ENCODE results near the gene THUMPD1.
"Not testable (repeated sequence)": the region's sequence is repeated elsewhere in the genome, so short reads cannot be mapped to it uniquely, and the experiment has no call there.

THUMPD1 gene

GRCh38 chr16:20741554-20742285 is at the start of gene THUMPD1:
THUMPD1 (minus strand) TSS chr16:20741818; CDS start chr16:20741739, 79 bp downstream.
- DNase-seq = peak; percentile 84

- no peak for DNase-seq
These were observed 47.5 kb upstream of the THUMPD1 start for GRCh38 chr16:20789130-20789529.

DNA sequence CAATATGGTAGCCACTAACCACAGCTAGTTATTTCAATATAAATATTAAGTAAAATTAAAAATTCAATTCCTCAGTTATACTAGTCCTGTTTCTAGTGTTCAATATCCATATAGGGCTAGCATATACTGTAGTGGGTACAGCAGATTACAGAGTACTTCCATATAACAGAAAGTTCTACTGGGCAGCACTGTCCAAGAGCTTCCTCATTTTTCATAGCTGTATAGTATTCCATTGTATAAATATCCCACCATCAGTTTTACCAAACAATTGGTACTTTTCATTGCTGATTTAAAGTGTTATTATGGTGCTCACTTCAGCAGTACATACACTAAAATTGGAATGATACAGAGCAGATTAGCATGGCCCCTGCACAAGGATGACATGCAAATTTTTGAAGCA is 42.6 kb upstream of the THUMPD1 start:
- no peak for DNase-seq

- no peak for DNase-seq
These were observed 40.9 kb upstream of the THUMPD1 start for GRCh38 chr16:20782470-20782869.

GRCh38 chr16:20781697-20782096 is 40.1 kb upstream of the THUMPD1 start:
- no peak for DNase-seq

DNA sequence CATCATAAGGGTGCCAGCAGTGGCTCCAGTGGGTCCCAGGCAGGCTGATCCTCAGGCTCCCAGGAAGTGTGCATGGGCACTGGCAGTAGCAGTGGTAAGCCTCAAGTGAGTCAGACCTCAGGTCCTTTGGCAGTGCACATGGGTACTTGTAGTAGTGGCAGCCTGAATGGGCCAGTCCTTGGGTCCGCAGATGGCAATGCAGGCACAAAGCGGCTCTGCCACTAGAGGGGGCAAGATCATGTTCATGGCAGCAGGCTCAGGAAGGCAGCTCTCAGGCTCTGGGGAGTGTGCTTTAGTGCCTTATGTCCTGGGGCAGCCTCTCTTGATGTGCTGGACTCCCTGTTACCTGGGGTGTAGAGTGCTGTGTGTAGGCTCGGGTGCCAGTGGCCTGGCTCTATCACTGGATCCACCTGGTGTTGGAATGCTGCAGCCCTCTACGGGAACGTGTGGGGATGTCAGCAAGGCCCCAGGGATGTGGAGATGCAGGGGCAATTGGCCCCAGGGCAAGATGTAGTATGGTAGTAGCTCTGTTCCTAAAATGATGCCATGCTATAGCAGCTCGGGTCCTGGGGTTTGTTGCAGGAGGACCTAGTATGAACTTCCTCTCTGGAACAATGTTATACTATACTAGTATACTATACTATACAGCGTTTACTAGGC is 33.2 kb upstream of the THUMPD1 start:
- DNase-seq = peak; percentile 46

DNA sequence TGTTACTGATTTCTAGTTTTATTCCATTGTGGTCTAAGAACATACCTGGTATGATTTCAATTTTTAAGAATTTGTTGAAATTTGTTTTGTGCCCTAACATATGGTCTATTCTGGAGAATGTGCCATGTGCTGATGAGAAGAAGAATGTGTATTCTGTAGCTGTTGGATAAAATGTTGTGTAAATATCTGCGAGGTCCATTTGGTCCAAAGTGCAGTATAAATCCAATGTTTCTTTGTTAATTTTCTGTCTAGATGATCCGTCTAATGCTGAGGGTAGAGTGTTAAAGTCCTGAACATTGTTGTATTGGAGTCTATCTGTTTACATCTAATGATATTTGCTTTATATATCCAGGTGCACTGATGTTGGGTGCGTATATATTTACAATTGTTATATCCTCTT is 32.1 kb upstream of the THUMPD1 start:
- DNase-seq = no peak

DNA sequence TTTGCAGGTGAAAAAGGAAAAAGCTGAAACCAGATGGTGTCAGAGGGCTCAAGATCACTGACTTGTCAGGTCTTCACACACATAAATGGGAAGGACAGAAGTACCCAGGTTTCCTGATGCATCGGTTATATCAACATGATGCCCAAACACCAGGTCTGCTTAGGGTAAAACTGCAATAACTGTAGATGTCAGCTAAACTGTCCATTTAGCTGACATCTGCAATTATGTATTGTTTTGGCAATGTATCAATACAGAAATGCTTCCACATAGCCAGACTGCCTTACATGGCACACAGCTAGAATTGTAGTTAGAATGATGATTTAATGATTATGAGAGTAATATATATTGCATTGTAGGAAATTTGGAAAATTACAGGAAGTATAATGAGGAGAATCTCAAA is 27.2 kb upstream of the THUMPD1 start:
- no peak for DNase-seq

- no peak for DNase-seq
These were observed 26.5 kb upstream of the THUMPD1 start for GRCh38 chr16:20768121-20768520.

- no peak for DNase-seq
These were observed 26.0 kb upstream of the THUMPD1 start for GRCh38 chr16:20767577-20767976.

DNA sequence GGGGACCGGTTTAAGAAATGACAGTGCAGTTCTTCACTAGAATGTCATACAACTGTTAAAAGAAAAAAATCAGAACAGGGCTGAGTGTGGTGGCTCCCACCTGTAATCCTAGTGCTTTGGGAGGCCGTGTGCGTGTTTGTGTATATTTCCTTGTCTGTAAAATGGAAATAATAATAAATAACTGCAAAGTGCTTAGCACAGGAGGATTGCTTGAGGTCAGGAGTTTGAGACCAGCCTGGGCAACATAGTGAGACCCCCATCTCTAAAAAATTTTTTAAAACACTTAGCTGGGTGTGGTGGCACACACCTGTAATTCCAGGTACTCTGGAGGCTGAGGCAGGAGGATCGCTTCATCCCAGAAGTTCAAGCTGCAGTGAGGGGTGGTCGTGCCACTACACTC is 24.7 kb upstream of the THUMPD1 start:
- DNase-seq = no peak

GRCh38 chr16:20765732-20766131 is 24.1 kb upstream of the THUMPD1 start:
- no peak for DNase-seq

DNA sequence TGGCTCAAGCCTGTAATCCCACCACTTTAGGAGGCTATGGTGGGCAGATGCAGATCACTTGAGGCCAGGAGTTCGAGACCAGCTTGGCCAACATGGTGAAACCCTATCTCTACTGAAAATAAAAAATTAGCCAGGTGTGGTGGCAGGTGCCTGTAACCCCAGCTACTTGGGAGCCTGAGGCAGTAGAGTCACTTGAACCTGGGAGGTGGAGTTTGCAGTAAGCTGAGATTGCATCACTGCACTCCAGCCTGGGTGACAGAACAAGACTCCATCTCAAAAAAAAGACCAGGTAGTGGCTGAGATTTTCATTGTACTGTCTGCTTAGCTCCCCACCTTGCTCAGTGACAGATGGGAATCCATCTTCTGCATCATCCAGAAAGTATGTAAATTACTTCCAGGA is 22.8 kb upstream of the THUMPD1 start:
- DNase-seq = not testable (repeated sequence)

DNA sequence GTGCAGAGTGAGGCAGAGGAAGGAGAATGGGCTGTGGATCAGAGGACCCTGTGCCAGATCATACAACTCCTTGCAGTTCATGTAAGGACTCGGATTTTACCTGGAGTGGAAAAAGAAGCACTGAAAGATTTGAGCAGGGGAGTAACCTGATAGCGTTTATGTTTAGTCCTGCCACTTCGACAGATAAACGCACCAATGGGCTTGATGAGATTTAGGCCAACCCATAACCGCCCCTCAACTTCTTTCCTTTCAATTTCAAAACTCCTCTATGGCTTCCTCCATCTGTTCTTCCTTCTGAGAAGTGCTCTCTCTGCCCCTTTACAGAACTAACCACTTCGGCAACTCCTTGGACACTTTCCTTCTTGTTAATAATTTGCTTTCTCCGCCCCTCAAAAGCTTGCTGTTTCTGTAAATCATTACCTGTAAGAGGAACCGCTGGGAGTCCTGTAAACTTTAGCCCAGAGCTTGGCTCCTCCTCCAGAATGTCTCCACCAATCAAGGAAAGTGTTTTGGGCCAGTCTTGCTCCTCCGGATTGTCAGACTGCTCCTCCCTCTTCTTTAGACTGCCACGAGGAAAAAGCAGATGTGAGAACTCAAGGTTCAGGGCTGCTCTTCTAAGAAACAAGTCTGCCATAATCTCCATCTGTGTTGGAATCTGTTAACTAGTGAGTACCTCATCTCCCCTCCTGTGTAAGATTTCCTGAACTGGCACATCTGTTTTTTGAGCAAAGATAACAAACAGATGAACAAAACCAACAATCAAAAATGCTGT is 22.0 kb upstream of the THUMPD1 start, which contains the start of gene ACSM3:
Gene ACSM3, plus strand, starts transcription at position 554 of the 772 bp plus-strand sequence. CDS start 6,021 bp downstream, outside the sequence.
- DNase-seq = peak; percentile 45

- DNase-seq = no peak
These were observed 20.9 kb upstream of the THUMPD1 start for GRCh38 chr16:20762404-20763123.

DNA sequence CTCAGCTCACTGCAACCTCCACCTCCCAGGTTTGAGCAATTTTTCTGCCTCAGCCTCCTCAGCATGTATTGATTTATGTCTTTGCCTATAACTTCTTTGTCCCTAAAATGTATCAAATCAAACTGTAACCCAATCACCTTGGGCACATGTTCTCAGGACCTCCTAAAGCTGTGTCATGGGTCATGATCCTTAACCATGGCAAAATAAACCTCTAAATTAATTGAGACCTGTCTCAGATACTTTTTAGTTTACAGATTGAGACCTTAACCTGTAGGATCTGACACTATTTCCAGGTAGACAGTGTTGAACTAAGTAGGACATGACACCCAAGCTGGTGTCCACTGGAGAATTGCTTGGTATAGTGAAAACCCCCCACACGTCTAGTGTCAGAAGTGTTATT is 19.6 kb upstream of the THUMPD1 start:
- DNase-seq = no peak

DNA sequence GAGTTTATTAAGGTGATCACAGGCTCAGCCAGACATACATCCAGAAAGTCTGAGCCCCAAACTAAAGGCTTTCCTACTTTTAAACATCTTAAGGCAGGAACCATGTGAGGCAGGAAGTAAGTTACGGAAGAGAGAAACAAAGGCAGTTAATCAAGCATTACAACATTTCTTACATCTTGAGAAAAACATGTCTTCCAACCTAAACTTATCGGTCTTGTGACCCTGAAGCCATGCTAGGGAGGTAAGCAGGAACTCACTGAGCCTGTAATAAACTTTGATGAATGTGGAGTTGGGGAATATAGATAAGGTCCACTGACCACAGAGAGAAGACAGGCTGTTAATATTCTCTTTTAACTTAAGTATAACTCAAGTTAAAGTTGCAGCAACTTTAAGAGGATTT is 18.7 kb upstream of the THUMPD1 start:
- no peak for DNase-seq

DNA sequence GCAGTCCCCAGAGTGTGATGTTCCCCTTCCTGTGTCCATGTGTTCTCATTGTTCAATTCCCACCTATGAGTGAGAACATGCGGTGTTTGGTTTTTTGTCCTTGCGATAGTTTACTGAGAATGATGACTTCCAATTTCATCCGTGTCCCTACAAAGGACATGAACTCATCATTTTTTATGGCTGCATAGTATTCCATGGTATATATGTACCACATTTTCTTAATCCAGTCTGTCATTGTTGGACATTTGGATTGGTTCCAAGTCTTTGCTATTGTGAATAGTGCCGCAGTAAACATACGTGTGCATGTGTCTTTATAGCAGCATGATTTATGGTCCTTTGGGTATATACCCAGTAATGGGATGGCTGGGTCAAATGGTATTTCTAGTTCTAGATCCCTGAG is 14.2 kb upstream of the THUMPD1 start:
- not testable (repeated sequence) for DNase-seq

GRCh38 chr16:20755238-20755637 is 13.6 kb upstream of the THUMPD1 start:
- no peak for DNase-seq

DNA sequence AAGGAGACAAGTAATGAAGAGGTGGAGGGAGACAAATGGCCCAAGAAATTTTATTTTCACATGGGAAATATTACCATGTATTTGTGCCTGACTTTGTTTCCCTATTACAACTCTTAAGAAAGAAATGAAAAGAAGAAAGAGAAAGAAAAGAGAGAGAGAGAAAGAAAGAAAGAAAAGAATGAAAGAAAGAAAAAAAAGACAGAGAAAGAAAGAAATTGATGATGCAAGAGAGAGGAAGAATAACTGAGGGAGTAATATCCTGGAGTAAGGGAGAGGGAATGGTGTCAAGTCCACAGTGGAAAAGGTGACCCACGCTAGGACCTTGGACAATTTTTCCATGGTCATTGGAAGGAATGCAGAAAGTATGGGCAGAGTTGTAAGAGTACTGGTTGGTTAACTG is 12.1 kb upstream of the THUMPD1 start:
- DNase-seq = no peak

DNA sequence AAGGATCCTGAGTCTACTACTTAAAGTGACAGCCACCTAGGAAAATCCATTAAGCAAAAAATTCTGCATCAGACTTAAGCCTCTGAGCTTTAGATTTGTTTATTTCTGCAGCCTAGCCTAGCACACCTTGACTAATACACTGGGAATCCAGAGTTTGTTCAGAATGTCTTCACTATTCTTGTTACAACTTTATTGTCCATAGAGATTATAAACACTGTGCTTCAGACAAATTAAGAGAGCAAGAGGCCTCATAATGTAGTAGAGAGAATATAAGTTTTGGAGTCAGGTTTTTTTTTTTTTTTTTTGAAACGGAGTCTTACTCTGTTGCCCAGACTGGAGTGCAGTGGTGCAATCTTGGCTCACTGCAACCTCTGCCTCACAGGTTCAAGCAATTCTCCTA is 8.9 kb upstream of the THUMPD1 start:
- no peak for DNase-seq

GRCh38 chr16:20749474-20749873 is 7.9 kb upstream of the THUMPD1 start:
- DNase-seq = no peak
